IPS DF 4.7 (cell line): ENCODE data around the gene MRC2.

ENCODE experiments used
- DNase-seq: peaks from one replicate; pipeline ENCODE4 v3.0.0-alpha.2; 2013; ENCODE audit warnings: low spot score; ENCODE audit errors: extremely low read depth

MRC2 gene

GRCh38 chr17:62637809-62638208 is 10.3 kb downstream of the MRC2 start:
- DNase-seq: no peak

- no peak for DNase-seq
These were observed 13.7 kb downstream of the MRC2 start for GRCh38 chr17:62641153-62641552.

GRCh38 chr17:62641951-62642350 is 14.5 kb downstream of the MRC2 start:
- DNase-seq: no peak

- DNase-seq: no peak
These were observed 16.0 kb downstream of the MRC2 start for GRCh38 chr17:62643496-62643895.

GRCh38 chr17:62644487-62645173 is 17.2 kb downstream of the MRC2 start:
- DNase-seq: no peak

- no peak for DNase-seq
These were observed 20.9 kb downstream of the MRC2 start for GRCh38 chr17:62648251-62648955.

- DNase-seq: no peak
These were observed 21.5 kb downstream of the MRC2 start for GRCh38 chr17:62648956-62649294.

GRCh38 chr17:62649570-62649969 is 22.1 kb downstream of the MRC2 start:
- no peak for DNase-seq

GRCh38 chr17:62650587-62650986 is 23.1 kb downstream of the MRC2 start:
- DNase-seq: no peak

- DNase-seq: no peak
These were observed 25.0 kb downstream of the MRC2 start for GRCh38 chr17:62652251-62653001.

GRCh38 chr17:62653002-62653825 is 25.7 kb downstream of the MRC2 start:
- DNase-seq: no peak

GRCh38 chr17:62653826-62654761 is 26.6 kb downstream of the MRC2 start:
- no peak for DNase-seq

GRCh38 chr17:62655656-62656055 is 28.2 kb downstream of the MRC2 start:
- no peak for DNase-seq

- DNase-seq: no peak
These were observed 29.0 kb downstream of the MRC2 start for GRCh38 chr17:62656446-62656845.

- no peak for DNase-seq
These were observed 29.7 kb downstream of the MRC2 start for GRCh38 chr17:62657145-62657665.

GRCh38 chr17:62657690-62658089 is 30.2 kb downstream of the MRC2 start:
- no peak for DNase-seq

GRCh38 chr17:62658136-62658920 is 30.9 kb downstream of the MRC2 start:
- DNase-seq: no peak

- DNase-seq: no peak
These were observed 33.2 kb downstream of the MRC2 start for GRCh38 chr17:62660629-62661118.

GRCh38 chr17:62661337-62661736 is 33.9 kb downstream of the MRC2 start:
- DNase-seq: no peak
